ENCODE data around the gene BNC1. TPM values are rescaled to one million over a fixed set of nuclear protein-coding genes. Genes with fewer than 3 reads are reported as not detected.

Gene BNC1
- total RNA-seq, 6 experiments from 2014 or later: 0.12 to 0.31 (median 0.14) TPM; not detected in 3

DNA sequence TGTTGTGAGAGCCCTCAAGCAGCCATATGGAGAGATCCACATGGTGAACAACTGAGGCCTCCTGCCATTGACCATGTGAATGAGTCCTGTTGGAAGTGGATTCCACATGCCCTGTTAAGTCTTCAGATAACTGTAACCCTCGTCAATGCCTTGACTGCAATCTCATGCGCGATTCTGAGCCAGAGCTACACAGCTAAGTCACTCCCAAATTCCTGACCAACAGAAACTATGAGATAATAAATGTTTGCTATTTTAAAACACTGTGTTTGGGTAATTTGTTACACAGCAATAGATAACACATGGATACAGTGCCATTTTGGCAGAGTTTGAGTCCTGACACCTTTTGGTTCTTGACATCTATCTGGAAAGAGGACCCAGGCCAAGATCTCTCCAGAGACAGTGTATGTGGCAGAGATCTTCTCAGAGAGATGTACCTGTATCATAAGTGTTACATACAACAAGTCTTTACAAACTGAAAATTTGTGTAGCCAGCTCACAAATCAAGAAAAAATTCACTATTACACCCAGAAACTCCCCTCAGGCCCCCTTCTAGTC lies 34.5 kb upstream of the BNC1 start:
- WGBS (ENCODE audit: insufficient coverage, low coverage, low lambda C conversion rate, missing lambda C conversion rate): 17% methylated on average over 1 of the region's 3 CpGs
- H3K36me3 ChIP-seq: no peaks in the 10 kb centered on the region
- no peaks in the 10 kb centered on the region for H3K27me3 ChIP-seq
- no peak overlapping the region for H3K27ac ChIP-seq
- DNase-seq (no peak), ATAC-seq (no peak)
- TF ChIP-seq, protein P1, sequence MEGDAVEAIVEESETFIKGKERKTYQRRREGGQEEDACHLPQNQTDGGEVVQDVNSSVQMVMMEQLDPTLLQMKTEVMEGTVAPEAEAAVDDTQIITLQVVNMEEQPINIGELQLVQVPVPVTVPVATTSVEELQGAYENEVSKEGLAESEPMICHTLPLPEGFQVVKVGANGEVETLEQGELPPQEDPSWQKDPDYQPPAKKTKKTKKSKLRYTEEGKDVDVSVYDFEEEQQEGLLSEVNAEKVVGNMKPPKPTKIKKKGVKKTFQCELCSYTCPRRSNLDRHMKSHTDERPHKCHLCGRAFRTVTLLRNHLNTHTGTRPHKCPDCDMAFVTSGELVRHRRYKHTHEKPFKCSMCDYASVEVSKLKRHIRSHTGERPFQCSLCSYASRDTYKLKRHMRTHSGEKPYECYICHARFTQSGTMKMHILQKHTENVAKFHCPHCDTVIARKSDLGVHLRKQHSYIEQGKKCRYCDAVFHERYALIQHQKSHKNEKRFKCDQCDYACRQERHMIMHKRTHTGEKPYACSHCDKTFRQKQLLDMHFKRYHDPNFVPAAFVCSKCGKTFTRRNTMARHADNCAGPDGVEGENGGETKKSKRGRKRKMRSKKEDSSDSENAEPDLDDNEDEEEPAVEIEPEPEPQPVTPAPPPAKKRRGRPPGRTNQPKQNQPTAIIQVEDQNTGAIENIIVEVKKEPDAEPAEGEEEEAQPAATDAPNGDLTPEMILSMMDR (IDR thresholded peaks at IDR 0.05): no peak
- no peak for TF ChIP-seq POLR2A (IDR thresholded peaks at IDR 0.05)
- no peaks in the 10 kb centered on the region for H3K4me1 ChIP-seq
- no peaks in the 10 kb centered on the region for H3K9me3 ChIP-seq
- intact Hi-C loops (cut with DNase I): no loop called here
- H3K4me3 ChIP-seq: no peak overlapping the region

DNA sequence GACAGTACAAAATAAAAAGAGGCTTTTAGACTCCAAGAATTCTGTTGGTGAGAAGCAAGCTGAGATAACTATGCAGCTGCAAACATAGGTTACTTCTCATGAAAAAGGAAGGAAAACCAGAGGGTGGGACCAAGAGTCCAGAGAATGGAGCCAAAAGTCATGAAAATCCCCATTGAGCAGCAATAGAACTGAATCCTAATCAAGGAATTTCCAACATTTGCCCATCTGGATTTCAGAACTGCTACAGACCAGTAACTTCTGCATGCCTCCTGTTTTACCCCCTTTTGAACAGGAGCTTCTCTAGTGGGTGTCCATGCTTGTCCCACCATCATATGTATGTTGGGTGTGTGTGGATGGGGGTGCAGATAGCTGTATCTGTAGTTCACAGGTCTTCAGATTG lies 33.6 kb upstream of the BNC1 start:
- Histone ChIP-seq H3K36me3 (no peaks in the 10 kb centered on the region), H3K4me1 (no peaks in the 10 kb centered on the region), H3K27me3 (no peaks in the 10 kb centered on the region), H3K4me3 (no peak overlapping the region), H3K27ac (no peak overlapping the region), H3K9me3 (no peaks in the 10 kb centered on the region)
- intact Hi-C loops (cut with DNase I): no loop called here
- DNase-seq: no peak
- ATAC-seq: no peak
- TF ChIP-seq, protein P1 (IDR thresholded peaks at IDR 0.05): no peak
- no peak for TF ChIP-seq POLR2A (IDR thresholded peaks at IDR 0.05)

DNA sequence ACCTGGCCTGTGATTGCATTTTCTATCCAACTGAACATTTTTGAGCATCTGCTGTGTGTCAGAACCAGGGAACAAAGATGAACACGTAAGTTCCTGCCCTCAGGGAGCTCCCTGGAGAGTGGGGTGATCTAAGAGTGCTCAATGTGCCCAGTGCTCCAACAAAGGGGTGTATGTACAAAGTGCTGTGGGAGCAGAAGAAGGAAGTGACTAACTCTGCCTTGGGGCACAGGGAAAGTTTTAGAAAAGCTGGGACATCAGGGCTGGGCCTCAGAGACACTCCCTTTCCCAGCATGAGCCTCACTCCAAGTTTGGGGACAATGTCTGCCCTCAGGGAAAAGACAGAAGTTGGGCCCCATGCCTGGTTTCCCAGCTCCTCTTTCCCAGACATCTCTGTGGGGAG lies 27.6 kb upstream of the BNC1 start:
- 17% methylated on average over 1 of the region's 1 CpG for WGBS (ENCODE audit: insufficient coverage, low coverage, low lambda C conversion rate, missing lambda C conversion rate)
- intact Hi-C loops (cut with DNase I): no loop called here
- no peaks in the 10 kb centered on the region for H3K27me3 ChIP-seq
- TF ChIP-seq POLR2A (IDR thresholded peaks at IDR 0.05): no peak
- TF ChIP-seq, protein P1 (IDR thresholded peaks at IDR 0.05): no peak
- H3K4me3 ChIP-seq: no peak overlapping the region
- DNase-seq (no peak), ATAC-seq (no peak)
- no peak overlapping the region for H3K27ac ChIP-seq
- H3K9me3 ChIP-seq: no peaks in the 10 kb centered on the region
- H3K36me3 ChIP-seq: no peaks in the 10 kb centered on the region
- H3K4me1 ChIP-seq: no peaks in the 10 kb centered on the region

DNA sequence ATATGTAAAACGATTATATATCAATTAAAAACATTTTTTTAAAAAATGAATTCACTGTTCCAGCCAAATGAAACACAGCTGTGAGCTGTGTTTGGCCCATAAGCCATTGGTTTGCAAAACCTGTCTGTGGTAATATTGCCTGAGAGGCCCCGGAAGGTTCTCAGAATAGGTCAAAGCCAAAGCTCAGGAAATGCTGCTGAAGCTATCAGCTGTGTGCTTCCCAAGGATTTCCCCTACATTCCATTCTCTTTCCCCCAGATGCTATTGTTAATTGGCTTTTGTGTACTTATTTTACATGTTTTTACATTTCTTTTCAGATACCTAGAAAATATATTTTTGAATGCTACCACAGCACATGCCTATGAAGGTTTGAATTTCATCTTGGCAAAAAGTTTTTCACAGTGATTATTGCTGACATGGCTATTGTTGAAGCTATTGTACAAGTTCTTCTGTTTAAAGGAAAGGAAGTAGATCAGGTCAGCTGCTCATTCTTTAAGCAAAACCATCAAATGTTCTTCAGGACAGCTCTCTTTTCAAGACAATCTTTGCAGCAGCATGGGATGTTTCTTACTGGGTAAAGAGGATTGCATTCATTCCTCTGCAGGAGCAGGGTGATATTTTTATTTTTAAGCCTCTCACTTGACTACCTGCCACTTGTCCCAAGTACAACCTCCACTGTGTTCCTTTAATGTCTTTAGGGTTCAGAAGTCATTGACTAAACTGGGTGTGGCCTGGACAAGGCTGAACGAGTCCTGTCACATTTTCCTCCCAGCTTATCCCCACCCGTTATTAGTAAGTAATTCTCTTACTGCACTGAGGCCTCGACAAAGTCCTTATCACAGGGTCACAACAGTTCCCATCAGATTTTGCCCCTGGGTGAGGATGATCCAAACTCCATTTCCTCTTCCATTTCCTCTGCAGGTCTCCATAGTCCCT lies 26.3 kb upstream of the BNC1 start:
- intact Hi-C loops (cut with DNase I): no loop called here
- DNase-seq (no peak), ATAC-seq (no peak)
- H3K36me3 ChIP-seq: no peaks in the 10 kb centered on the region
- H3K27ac ChIP-seq: no peak overlapping the region
- H3K4me3 ChIP-seq: no peak overlapping the region
- no peaks in the 10 kb centered on the region for H3K4me1 ChIP-seq
- TF ChIP-seq, protein P1 (IDR thresholded peaks at IDR 0.05): no peak
- TF ChIP-seq POLR2A (IDR thresholded peaks at IDR 0.05): no peak
- H3K9me3 ChIP-seq: no peaks in the 10 kb centered on the region
- WGBS (ENCODE audit: insufficient coverage, low coverage, low lambda C conversion rate, missing lambda C conversion rate): 31% methylated on average over 5 of the region's 5 CpGs
- no peaks in the 10 kb centered on the region for H3K27me3 ChIP-seq
